ENCODE results near the gene ALPG.
"Not testable (repeated sequence)": the region's sequence is repeated elsewhere in the genome, so short reads cannot be mapped to it uniquely, and the experiment has no call there.

The ALPG gene

DNA sequence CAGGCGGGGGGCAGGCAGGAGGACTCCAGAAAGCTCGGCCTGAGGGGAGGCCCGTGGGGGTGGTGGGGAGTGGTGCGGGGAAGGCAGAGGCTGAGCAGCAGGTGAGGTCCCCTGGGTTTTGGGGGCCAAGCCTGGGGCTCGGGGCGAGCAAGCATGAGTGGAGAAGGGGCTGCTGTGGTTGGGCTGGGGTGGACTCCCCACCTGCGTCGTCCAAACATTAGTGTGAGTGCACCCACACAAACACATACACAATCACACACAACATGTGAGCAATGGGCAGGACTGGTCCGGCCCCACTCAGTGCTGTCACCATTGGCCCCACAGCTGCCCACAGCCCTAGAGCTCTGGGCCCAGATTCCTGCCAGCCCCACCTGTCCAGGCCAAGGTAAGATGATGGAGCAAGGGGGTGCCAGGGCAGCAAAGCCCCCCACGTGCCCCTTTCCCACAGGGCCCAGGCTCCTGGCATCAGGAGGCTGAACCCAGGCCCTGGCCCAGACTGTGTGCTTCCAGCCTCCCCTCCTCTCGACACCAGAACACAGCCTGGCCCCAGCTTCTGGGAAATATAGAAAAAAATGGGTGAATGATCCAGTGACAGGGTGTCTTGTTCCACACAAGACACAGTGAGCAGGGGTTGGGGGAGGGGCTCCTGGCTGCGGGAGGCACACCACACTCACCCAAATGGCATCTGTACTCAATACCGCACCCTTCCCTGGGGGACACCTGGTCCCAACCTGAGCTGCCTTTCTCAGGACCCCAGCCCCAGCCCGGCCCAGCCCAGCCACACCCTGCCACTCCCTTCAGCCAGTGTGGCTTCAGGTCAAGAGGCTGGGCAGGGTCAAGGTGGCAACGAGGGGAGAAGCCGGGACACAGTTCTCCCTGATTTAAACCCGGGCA is 28.6 kb upstream of the ALPG start:
- DNase-seq, result no peak

DNA sequence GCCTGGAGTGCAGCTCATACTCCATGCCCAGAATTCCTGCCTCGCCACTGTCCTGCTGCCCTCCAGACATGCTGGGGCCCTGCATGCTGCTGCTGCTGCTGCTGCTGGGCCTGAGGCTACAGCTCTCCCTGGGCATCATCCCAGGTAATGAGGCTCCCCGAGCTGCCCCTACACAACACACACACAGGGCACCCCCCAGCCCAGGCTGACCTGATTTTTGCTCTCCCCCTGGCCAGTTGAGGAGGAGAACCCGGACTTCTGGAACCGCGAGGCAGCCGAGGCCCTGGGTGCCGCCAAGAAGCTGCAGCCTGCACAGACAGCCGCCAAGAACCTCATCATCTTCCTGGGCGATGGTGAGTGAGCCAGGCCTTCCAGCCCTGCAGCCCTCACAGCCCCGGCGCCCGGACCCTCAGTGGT is 27.9 kb upstream of the ALPG start, which contains the start of gene ALPP:
TSS of gene ALPP (plus strand) at position 17 of the 417 bp plus-strand sequence. CDS start at position 69, 52 bp downstream.
- DNase-seq, result not testable (repeated sequence)

DNA sequence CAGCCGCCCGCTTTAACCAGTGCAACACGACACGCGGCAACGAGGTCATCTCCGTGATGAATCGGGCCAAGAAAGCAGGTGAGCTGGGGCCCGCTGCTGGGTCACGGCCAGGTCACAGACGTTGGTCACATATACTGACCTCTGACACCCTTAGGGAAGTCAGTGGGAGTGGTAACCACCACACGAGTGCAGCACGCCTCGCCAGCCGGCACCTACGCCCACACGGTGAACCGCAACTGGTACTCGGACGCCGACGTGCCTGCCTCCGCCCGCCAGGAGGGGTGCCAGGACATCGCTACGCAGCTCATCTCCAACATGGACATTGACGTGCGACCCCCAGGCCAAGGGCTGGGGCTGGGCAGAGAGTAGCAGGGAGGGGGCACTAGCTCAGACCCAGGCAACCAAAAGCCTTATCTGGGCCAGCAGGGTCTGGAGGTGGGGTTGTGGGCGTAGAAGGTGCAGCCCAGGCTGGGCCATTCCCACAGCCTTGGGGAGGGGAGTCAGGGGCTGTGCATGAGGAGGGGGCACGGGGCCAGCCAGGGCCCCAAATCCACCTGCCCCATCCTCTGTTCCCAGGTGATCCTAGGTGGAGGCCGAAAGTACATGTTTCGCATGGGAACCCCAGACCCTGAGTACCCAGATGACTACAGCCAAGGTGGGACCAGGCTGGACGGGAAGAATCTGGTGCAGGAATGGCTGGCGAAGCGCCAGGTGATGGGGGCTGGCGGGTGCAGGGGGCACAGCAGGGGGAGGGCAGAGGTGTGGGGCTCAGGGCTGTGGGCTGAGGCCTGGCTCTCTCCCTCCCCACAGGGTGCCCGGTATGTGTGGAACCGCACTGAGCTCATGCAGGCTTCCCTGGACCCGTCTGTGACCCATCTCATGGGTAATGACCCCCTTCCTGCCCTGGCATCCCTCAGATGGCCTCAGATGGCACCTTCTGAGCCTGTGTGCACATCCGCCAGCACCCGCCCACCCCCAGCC is 26.7 kb upstream of the ALPG start:
- DNase-seq, result not testable (repeated sequence)

DNA sequence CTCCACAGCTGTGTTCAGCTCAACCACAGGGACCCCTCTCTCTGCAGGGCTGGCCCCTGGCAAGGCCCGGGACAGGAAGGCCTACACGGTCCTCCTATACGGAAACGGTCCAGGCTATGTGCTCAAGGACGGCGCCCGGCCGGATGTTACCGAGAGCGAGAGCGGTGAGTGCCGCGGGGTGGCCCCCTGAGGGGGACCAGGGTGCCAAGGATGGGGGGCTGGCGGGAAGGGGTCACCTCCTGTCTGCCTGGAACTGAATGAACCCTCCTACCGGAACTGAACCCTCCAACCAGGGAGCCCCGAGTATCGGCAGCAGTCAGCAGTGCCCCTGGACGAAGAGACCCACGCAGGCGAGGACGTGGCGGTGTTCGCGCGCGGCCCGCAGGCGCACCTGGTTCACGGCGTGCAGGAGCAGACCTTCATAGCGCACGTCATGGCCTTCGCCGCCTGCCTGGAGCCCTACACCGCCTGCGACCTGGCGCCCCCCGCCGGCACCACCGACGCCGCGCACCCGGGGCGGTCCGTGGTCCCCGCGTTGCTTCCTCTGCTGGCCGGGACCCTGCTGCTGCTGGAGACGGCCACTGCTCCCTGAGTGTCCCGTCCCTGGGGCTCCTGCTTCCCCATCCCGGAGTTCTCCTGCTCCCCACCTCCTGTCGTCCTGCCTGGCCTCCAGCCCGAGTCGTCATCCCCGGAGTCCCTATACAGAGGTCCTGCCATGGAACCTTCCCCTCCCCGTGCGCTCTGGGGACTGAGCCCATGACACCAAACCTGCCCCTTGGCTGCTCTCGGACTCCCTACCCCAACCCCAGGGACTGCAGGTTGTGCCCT is 25.2 kb upstream of the ALPG start:
- DNase-seq, result not testable (repeated sequence)

DNA sequence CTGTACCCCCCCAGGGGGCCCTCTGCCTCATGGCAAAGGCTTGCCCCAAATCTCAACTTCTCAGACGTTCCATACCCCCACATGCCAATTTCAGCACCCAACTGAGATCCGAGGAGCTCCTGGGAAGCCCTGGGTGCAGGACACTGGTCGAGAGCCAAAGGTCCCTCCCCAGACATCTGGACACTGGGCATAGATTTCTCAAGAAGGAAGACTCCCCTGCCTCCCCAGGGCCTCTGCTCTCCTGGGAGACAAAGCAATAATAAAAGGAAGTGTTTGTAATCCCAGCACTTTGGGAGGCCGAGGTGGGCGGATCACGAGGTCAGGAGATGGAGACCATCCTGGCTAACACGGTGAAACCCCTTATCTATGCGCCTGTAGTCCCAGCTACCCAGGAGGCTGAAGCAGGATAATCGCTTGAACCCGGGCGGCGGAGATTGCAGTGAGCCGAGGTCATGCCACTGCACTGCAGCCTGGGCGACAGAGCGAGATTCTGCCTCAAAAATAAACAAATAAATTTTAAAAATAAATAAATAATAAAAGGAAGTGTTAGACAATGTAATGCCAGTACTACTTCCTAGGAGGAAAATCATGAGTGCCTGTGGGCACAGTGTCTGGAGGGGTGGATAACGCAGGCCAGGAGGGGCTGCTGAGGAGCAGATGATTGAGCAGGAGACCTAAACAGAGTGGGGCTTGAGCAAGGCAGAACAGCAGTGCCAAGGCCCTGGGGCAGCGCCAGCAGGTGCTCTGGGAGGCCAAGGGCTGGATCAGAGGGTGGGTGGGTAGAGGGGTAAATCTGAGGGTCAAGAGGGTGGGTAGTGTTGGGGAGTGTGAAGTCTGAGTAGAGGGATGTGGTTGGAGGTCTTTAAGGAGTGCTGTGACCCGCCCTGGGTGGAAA is 24.1 kb upstream of the ALPG start:
- no peak for DNase-seq

DNA sequence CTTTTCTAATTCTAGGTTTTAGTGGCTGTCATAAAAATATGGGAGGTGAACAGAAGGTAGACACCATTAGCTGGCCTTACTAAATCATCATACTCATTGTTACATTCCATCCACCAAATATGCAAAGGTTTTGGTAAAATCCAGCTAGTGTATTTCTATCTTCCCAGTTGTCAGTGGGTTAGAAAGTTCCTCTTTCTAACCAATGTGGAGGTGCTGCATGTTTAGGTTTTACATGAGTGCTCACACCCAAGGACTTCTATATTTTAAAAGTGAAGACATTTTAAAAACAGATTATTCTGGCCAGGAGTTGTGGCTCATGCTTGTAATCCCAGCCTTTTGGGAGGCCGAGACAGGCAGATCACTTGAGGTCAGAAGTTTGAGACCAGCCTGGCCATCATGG is 22.2 kb upstream of the ALPG start:
- no peak for DNase-seq

DNA sequence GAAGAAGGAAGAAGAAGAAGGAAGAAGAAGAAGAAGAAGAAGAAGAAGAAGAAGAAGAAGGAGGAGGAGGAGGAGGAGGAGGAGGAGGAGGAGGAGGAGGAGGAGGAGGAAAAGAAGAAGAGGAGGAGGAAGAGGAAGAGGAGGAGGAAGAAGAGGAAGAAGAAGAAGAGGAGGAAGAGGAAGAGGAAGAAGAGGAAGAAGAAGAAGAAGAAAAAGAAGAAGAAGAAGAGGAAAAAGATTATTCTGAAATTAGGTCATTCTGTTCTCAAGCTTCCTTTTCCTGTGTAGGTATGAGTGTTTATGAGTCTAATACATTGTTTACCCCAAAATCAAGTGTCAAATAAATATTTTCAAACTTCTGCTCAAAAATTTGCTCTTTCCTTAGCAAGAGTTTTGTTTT is 21.6 kb upstream of the ALPG start:
- DNase-seq, result not testable (repeated sequence)

DNA sequence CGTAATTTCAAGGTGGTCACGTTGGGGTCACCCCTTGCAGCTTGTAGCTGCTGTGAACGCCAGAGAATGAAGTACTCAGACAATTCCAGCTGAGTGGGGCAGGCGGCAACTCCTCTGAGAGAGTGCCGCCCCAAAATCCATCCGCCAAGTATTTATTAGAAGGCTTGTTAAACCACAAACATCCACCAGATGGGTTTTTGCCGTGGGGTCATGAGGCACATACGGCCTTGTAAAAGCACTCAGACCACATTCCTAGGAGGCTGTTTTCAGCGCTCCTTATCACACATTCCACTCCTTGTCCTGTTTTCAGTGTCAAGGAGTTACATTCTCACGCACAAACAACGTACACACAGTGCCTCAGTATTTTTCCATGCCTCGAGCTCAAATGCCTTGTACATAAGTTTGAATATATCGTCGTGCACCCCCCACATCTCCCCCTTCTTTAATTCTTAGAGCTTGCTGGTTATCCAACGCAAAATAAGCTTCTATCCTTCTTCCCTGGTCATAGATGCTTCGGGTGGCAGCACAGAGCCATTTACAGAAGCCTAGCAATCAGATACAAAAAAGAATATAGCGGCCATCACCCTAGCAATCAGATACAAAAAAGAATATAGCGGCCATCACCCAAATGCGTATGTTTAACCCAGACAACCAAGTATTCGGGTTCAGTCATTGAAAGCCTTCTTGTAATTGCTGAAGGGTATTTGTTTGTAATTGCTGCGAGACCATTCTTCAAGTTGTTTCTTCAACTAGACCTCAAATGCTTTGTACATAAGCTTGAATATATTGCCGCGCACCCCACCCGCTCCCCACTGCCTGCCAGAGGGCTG is 20.8 kb upstream of the ALPG start:
- DNase-seq, result no peak

DNA sequence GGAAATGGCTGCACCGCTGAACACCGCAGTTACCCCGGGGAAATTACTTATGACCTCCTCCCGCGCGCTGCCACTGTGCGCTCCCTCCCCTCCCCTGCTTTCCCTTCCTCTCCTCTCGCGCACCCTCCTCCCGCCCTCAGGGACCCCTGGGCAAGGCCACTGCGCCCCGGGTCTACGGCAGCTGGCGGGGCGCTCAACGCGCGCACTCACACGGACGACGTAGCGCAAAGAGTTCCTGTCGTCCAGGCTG is 20.2 kb upstream of the ALPG start:
- no peak for DNase-seq

DNA sequence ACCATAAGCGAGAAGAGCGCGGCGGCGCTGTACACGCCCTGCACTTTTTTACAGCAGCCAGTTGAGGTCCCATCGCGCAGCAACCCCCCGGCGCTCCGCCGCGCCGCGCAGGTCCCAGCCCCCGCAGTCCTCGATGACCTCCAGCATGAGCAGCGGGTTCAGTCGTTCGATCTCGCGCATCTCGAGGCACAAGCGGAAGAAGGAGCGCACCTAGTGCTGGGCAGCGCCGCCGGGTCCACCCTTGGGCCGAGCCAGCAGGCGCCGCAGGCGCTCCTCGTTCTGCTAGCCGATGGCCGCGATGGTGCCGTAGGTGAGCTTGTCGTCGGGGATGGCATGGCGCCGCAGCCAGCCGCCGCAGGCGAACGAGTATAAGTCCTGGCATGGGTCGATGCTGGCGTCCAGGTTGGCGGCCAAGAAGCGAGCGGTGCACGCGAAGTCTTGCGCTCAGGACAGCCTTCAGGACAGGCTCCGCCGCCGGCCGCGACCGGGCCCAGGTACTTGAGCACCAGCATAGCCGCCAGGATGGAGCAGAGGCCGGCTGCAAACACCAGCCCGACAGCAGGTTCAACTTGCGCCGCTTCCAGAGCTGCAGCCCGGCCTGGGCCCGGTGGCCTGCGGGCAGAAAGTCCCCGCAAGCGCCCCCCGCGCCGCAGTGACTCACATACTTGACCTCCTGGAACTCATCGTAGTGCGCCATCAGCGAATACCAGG is 19.7 kb upstream of the ALPG start:
- DNase-seq, result no peak

DNA sequence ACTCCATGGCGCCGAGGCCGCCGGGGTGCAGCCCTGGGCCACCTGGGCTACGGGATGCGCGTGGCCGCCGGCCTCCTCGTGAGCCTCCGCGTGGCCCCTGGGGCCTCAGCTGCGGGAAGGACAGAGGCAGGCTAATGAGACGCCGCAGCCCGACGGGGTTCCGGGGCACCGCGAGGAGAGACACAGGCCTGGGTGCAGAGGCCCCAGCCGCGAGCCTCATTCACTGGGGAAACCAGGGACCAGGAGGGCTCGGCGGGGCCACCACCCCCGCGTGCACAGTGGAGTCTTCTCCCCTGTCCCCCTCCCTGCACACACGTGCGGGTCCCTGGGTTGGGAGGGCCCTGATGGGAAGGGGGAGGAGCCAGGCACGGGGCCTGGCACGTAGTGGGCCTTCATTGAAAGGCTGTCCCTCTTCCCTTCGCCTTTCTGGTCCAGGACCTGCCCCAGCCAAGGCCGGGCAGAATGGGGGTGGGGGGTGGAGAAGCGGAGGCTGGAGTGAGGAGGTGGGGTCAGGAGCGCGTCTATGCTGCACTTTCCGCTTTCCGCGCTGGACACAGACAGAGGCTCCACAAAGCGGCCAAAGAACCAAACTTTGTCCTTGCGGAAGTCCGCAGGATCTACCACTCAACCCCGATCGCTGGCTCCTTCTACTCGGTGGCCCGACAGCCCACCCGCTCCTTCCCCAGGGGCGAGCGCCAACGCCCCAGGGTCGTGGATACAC is 19.0 kb upstream of the ALPG start:
- DNase-seq, result no peak

DNA sequence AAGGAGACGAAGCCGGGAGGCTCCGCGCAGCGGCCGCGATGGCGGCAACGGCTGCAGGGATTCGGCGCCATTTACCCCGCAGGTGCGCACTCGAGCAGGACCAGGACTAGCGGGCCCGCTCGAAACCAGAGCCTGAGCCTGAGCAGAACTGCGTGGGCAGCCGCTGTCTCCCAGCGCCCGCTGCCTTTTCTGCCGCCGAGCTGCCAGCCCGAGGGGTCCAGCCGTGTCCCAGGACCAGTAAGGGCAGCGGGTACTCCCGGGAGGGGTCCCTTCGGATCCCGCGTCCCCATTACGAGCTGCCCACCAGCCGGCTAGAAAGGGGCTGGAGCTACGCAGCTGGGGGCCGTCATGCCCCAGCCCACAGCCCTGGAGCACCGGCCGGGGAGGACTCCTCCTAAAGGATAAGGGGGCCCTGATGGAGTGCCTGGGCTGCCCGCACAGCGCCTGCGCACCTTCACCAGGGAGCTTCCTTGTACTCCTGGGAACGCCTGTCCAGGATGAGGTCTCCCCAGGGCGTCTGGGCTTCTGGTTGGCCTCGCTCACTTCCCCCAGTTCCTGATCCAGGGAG is 18.2 kb upstream of the ALPG start:
- DNase-seq, result no peak

DNA sequence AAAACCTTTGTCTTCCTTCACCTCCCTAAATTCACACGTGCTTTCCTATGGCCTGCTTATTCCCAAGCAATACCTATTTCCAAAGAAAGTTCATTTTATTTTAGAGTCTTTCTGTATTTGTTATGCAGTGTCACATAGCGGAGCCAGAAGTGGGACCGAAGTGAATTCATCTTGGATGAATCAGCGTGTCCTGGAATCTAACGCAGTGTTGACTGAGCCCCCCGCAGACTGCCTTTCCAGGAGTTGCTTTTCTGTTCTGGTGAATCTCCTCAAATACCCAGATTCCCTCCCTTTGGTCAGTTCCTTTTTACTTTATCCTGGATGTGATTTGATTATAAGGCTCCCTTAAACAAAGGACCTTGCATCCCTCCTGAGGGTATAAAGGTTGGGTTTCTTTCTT is 17.3 kb upstream of the ALPG start:
- DNase-seq, result no peak

DNA sequence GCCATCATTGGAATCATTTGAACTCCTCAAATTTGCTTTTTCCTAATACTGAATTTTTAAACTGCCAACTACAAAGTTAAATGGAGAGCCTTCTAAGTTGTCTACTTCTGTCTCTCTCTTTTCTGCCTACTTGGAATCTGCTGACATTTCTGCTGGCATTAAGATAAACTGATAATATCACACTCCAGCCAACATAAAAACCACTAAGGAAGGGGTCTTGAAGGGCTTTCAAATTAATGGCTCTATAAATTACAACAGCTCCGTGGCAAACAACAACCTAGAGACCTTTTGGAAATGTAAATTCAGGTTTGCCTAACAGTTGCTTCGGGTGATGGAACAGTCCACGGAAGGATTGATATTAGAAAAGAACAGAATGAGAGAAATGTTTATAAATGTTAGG is 16.0 kb upstream of the ALPG start:
- no peak for DNase-seq

DNA sequence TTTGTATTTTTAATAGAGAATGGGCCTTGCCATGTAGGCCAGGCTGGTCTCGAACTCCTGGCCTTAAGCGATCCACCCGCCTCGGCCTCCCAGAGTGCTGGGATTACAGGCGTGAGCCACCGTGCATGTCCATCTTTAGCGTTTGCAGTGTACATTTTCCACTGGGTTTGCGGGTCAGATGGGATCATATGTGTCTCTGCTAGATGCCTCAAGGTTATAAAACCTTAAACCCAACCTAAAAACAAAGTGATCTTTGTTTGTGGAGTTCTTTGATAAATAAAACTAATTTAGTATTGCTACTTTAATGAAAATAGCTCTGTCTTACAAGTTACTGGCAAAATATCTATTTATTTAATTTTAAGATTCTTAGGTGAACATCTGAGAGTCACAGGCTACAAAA is 13.1 kb upstream of the ALPG start:
- DNase-seq, result no peak

DNA sequence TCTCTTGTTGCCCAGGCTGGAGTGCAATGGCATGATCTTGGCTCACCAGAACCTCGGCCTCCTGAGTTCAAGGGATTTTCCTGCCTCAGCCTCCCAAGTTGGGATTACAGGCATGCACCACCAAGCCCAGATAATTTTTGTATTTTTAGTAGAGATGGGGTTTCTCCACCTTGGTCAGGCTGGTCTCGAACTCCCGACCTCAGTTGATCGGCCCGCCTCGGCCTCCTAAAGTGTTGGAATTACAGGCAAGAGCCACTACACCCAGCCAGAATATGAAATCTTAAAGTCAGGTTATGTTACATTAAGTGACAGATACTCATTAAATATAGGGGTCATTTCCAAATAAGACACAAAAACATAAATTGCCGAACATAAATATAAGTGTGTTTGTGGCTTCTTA is 12.2 kb upstream of the ALPG start:
- DNase-seq, result not testable (repeated sequence)

DNA sequence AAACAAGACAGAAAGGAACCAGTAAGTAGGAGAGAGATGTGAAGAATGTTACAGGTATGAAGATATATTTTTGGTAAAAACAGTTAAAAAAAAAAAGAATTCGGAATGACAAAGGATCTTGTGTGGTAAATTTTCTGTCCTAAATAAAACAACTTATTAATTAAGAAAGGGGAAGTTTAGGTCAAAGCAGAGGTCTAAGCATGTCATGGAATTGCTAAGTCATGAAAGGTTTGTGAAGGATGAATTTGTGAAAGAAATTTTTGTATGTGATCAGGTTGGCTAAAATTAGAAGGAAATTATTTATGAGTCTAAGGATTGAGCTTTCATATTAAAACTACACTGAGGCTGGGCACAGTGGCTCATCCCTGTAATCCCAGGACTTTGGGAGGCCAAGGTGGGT is 11.1 kb upstream of the ALPG start:
- DNase-seq, result no peak

DNA sequence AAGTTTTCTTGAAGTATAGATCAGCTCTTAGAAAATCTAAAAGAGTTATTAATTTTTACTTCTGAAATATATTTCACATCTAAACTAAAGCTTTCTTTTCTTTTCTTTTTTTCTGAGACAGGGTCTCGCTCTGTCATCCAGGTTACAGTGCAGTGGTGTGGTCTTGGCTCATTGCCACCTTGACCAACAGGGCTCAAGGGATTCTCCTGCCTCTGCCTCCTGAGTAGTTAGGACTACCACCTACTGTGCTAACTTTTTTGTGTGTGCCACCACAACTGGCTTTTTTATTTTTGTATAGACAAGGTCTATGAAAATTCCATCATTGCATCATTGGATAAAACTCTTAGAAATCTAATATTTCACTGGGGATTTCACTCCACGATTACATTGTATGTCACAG is 10.0 kb upstream of the ALPG start:
- DNase-seq, result no peak

Data from CD4-positive, alpha-beta T cell treated with Interleukin-15 for 1 hour (primary cell).